Neural cell (in vitro differentiated cells): ENCODE data around the gene IQGAP2.

Experiments used
- MXI1 ChIP-seq: fragments of 450-650 bp; conservative IDR thresholded peaks from 2 replicates; pipeline ENCODE4 v1.6.1; 2014; ENCODE audit warnings: antibody characterized with exemption, mild to moderate bottlenecking; ENCODE audit not compliant: poor library complexity, severe bottlenecking
- POLR2AphosphoS5 ChIP-seq: IDR thresholded peaks from 2 replicates; pipeline ENCODE4 v1.6.1; 2012
- RAD21 ChIP-seq: fragments of 450-650 bp; conservative IDR thresholded peaks from 2 replicates; pipeline ENCODE4 v1.6.1; 2014; ENCODE audit warnings: antibody characterized with exemption, mild to moderate bottlenecking, moderate library complexity
- TAF1 ChIP-seq: IDR thresholded peaks from 2 replicates; pipeline ENCODE4 v1.6.1; 2012; ENCODE audit warnings: low read depth
- TF ChIP-seq, protein P1 (sequence below): IDR thresholded peaks from 2 replicates; pipeline ENCODE4 v1.6.1; 2012; ENCODE audit warnings: borderline replicate concordance
- TF ChIP-seq, protein P2 (sequence below): fragments of 450-650 bp; IDR thresholded peaks from 2 replicates; pipeline ENCODE4 v1.5.1; 2014; ENCODE audit warnings: antibody characterized with exemption, mild to moderate bottlenecking, moderate library complexity; ENCODE audit not compliant: poor library complexity, severe bottlenecking

DNA sequence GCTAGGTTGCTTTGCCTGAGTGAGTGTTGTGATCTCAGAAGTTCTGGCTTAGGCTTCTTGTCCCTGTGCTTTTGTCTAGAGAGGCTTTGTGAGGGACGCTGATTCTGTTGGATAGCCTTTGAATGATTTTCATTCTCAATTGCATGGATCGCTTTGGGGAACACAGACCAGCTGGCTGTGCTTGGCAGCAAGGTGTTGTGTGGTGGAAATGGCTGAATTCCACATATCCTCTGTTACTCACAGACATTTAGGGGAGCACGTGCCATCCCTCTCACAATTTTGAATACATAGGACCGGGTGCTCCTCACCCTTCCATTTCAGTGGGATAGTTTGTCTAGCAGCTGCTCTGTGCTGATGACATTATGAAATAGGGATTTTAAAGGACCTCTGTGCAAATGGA is 76.2 kb downstream of the IQGAP2 start:
- TF ChIP-seq, protein P1, sequence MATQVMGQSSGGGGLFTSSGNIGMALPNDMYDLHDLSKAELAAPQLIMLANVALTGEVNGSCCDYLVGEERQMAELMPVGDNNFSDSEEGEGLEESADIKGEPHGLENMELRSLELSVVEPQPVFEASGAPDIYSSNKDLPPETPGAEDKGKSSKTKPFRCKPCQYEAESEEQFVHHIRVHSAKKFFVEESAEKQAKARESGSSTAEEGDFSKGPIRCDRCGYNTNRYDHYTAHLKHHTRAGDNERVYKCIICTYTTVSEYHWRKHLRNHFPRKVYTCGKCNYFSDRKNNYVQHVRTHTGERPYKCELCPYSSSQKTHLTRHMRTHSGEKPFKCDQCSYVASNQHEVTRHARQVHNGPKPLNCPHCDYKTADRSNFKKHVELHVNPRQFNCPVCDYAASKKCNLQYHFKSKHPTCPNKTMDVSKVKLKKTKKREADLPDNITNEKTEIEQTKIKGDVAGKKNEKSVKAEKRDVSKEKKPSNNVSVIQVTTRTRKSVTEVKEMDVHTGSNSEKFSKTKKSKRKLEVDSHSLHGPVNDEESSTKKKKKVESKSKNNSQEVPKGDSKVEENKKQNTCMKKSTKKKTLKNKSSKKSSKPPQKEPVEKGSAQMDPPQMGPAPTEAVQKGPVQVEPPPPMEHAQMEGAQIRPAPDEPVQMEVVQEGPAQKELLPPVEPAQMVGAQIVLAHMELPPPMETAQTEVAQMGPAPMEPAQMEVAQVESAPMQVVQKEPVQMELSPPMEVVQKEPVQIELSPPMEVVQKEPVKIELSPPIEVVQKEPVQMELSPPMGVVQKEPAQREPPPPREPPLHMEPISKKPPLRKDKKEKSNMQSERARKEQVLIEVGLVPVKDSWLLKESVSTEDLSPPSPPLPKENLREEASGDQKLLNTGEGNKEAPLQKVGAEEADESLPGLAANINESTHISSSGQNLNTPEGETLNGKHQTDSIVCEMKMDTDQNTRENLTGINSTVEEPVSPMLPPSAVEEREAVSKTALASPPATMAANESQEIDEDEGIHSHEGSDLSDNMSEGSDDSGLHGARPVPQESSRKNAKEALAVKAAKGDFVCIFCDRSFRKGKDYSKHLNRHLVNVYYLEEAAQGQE = no peak
- no peak for TF ChIP-seq MXI1
- TF ChIP-seq, protein P2, sequence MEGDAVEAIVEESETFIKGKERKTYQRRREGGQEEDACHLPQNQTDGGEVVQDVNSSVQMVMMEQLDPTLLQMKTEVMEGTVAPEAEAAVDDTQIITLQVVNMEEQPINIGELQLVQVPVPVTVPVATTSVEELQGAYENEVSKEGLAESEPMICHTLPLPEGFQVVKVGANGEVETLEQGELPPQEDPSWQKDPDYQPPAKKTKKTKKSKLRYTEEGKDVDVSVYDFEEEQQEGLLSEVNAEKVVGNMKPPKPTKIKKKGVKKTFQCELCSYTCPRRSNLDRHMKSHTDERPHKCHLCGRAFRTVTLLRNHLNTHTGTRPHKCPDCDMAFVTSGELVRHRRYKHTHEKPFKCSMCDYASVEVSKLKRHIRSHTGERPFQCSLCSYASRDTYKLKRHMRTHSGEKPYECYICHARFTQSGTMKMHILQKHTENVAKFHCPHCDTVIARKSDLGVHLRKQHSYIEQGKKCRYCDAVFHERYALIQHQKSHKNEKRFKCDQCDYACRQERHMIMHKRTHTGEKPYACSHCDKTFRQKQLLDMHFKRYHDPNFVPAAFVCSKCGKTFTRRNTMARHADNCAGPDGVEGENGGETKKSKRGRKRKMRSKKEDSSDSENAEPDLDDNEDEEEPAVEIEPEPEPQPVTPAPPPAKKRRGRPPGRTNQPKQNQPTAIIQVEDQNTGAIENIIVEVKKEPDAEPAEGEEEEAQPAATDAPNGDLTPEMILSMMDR = no peak
- TF ChIP-seq TAF1 = no peak
- no peak for TF ChIP-seq POLR2AphosphoS5
- TF ChIP-seq RAD21 = no peak
